Bronchial epithelial cell (primary cell): ENCODE results near the gene ANKDD1B. TPM values are rescaled to one million over a fixed set of nuclear protein-coding genes. Genes with fewer than 3 reads are reported as not detected.

Experiments used
- DNase-seq: peaks from one replicate; pipeline ENCODE4 v3.0.0-alpha.2; 2010; ENCODE audit warnings: low read depth
- FAIRE-seq: peaks from 2 replicates; lab custom pipeline; 2011; peaks lifted over from hg19 to GRCh38; lab: Jason Lieb, UNC
- H3K27me3 ChIP-seq: 2 replicates; pipeline ENCODE4 v1.5.1; 2011; ENCODE audit warnings: low read length; ENCODE audit not compliant: control insufficient read depth, insufficient read depth
- H3K36me3 ChIP-seq: 2 replicates; pipeline ENCODE4 v1.5.1; 2011; ENCODE audit warnings: low read length; ENCODE audit not compliant: control insufficient read depth, insufficient read depth
- H3K4me3 ChIP-seq: 2 replicates; pipeline ENCODE4 v1.5.1; 2011; ENCODE audit warnings: mild to moderate bottlenecking, low read depth, low read length, control low read depth
- total RNA-seq: library from RNA; depleted of rRNA; stranded (reverse); fragments of >200 nt; gene quantifications from 2 replicates; pipeline ENCODE4 v1.2.1, GENCODE V29; 2014
- TF ChIP-seq, protein P1 (sequence below): IDR thresholded peaks from 2 replicates; pipeline ENCODE4 v1.5.1; 2011; ENCODE audit warnings: mild to moderate bottlenecking, moderate library complexity, low read length, control low read depth, inconsistent platforms; ENCODE audit not compliant: insufficient read depth, severe bottlenecking

The ANKDD1B gene
- total RNA-seq, 1 donor from 2014 or later = 1.3 TPM

- no peaks in the 10 kb centered on the region for H3K27me3 ChIP-seq
- FAIRE-seq (no peak), DNase-seq (peak; percentile 77)
- H3K4me3 ChIP-seq = peak overlapping the region; percentile 43
- TF ChIP-seq, protein P1, sequence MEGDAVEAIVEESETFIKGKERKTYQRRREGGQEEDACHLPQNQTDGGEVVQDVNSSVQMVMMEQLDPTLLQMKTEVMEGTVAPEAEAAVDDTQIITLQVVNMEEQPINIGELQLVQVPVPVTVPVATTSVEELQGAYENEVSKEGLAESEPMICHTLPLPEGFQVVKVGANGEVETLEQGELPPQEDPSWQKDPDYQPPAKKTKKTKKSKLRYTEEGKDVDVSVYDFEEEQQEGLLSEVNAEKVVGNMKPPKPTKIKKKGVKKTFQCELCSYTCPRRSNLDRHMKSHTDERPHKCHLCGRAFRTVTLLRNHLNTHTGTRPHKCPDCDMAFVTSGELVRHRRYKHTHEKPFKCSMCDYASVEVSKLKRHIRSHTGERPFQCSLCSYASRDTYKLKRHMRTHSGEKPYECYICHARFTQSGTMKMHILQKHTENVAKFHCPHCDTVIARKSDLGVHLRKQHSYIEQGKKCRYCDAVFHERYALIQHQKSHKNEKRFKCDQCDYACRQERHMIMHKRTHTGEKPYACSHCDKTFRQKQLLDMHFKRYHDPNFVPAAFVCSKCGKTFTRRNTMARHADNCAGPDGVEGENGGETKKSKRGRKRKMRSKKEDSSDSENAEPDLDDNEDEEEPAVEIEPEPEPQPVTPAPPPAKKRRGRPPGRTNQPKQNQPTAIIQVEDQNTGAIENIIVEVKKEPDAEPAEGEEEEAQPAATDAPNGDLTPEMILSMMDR = no peak
- H3K36me3 ChIP-seq = no peaks in the 10 kb centered on the region
Measured at GRCh38 chr5:75656311-75657003, 45.2 kb downstream of the ANKDD1B start.

- Histone ChIP-seq H3K27me3 (no peaks in the 10 kb centered on the region), H3K36me3 (no peaks in the 10 kb centered on the region), H3K4me3 (no peak overlapping the region)
- DNase-seq (peak; percentile 57), FAIRE-seq (no peak)
- TF ChIP-seq, protein P1 = no peak
Measured at GRCh38 chr5:75659791-75660450, 48.7 kb downstream of the ANKDD1B start.

GRCh38 chr5:75660678-75661465 lies 49.6 kb downstream of the ANKDD1B start:
- FAIRE-seq (peak; percentile 32), DNase-seq (no peak)
- H3K4me3 ChIP-seq = no peak overlapping the region
- H3K36me3 ChIP-seq = no peaks in the 10 kb centered on the region
- TF ChIP-seq, protein P1 = no peak
- H3K27me3 ChIP-seq = no peaks in the 10 kb centered on the region

GRCh38 chr5:75662061-75662460 lies 50.8 kb downstream of the ANKDD1B start:
- H3K4me3 ChIP-seq = no peak overlapping the region
- no peaks in the 10 kb centered on the region for H3K27me3 ChIP-seq
- DNase-seq = no peak
- H3K36me3 ChIP-seq = no peaks in the 10 kb centered on the region
- no peak for FAIRE-seq
- TF ChIP-seq, protein P1 = no peak

GRCh38 chr5:75663579-75664284 lies 52.5 kb downstream of the ANKDD1B start:
- Histone ChIP-seq H3K27me3 (no peaks in the 10 kb centered on the region), H3K36me3 (no peaks in the 10 kb centered on the region), H3K4me3 (no peak overlapping the region)
- TF ChIP-seq, protein P1 = no peak
- DNase-seq = no peak
- FAIRE-seq = no peak
